Measurements from ENCODE around the gene CKLF. TPM values are rescaled to one million over a fixed set of nuclear protein-coding genes. Genes with fewer than 3 reads are reported as not detected.

The CKLF gene
- total and polyA plus RNA-seq, 2 experiments from 2014 or later, result 64.2 to 108 TPM

GRCh38 chr16:66548868-66549267 lies 3.5 kb upstream of the CKLF start:
- Histone ChIP-seq H3K4me3 (peak overlapping the region; percentile 77), H3F3A (ENCODE audit: insufficient read depth) (peaks cover 6% of the 10 kb centered on the region; the same call in 1 of the 2 replicates), H3K36me3 (ENCODE audit: low read depth) (no peaks in the 10 kb centered on the region), H3K4me2 (ENCODE audit: unreplicated experiment) (peak overlapping the region; percentile 91), H3K9me2 (ENCODE audit: insufficient read depth) (no peaks in the 10 kb centered on the region), H3K27me3 (replicated peaks; ENCODE audit: insufficient read depth) (no peaks in the 10 kb centered on the region), H3K79me2 (ENCODE audit: insufficient read depth) (peaks cover 13% of the 10 kb centered on the region), H4K20me1 (ENCODE audit: insufficient read depth) (no peaks in the 10 kb centered on the region), H3K9me3 (ENCODE audit: low read depth) (no peaks in the 10 kb centered on the region), H3K9ac (peak overlapping the region; percentile 88), H3K4me1 (ENCODE audit: insufficient read depth) (peaks cover 30% of the 10 kb centered on the region), H3K27ac (peak overlapping the region; percentile 74), H2AFZ (peak overlapping the region; percentile 97)
- no peak for TF ChIP-seq EZH2 (IDR thresholded peaks at IDR 0.05; ENCODE audit: insufficient read depth, poor library complexity, severe bottlenecking)
- TF ChIP-seq EZH2phosphoT487 (IDR thresholded peaks at IDR 0.05; ENCODE audit: insufficient read depth, low read depth), result no peak
- 24 to 32% methylated on average over 9 of the region's 9 CpGs for WGBS, 2 experiments (ENCODE audit: low coverage in 1 of 2, low lambda C conversion rate in 2 of 2, missing lambda C conversion rate in 2 of 2)
- in situ Hi-C loops (cut with MboI), result no loop called here
- no peak for DNase-seq

- TF ChIP-seq EZH2phosphoT487 (IDR thresholded peaks at IDR 0.05; ENCODE audit: insufficient read depth, low read depth) (no peak), EZH2 (IDR thresholded peaks at IDR 0.05; ENCODE audit: insufficient read depth, poor library complexity, severe bottlenecking) (no peak)
- Histone ChIP-seq H3K9me3 (ENCODE audit: low read depth) (no peaks in the 10 kb centered on the region), H2AFZ (peak within 1 kb of the TSS; percentile 97), H3K27me3 (replicated peaks; ENCODE audit: insufficient read depth) (no peaks in the 10 kb centered on the region), H3K4me2 (ENCODE audit: unreplicated experiment) (peak within 1 kb of the TSS; percentile 91), H3F3A (ENCODE audit: insufficient read depth) (peaks cover 6% of the 10 kb centered on the region; the same call in 1 of the 2 replicates), H3K79me2 (ENCODE audit: insufficient read depth) (peaks cover 19% of the 10 kb centered on the region), H3K4me3 (peak within 1 kb of the TSS; percentile 77), H3K36me3 (ENCODE audit: low read depth) (no peaks in the 10 kb centered on the region), H3K9me2 (ENCODE audit: insufficient read depth) (no peaks in the 10 kb centered on the region), H4K20me1 (ENCODE audit: insufficient read depth) (no peaks in the 10 kb centered on the region), H3K4me1 (ENCODE audit: insufficient read depth) (peaks cover 30% of the 10 kb centered on the region), H3K9ac (peak within 1 kb of the TSS; percentile 88), H3K27ac (peak within 1 kb of the TSS; percentile 74)
- peak; percentile 91 for DNase-seq
- 2 to 3% methylated on average over 77 to 80 of the region's 80 CpGs for WGBS, 2 experiments (ENCODE audit: low coverage in 1 of 2, low lambda C conversion rate in 2 of 2, missing lambda C conversion rate in 2 of 2)
- in situ Hi-C loops (cut with MboI), result no loop called here
Measured at GRCh38 chr16:66549284-66550131, 2.9 kb upstream of the CKLF start, which contains the start of gene TK2. TSS of gene TK2 (minus strand) at chr16:66550122. CDS start at chr16:66550061, 61 bp downstream.

- Histone ChIP-seq H3K9ac (no peak overlapping the region), H3K4me2 (ENCODE audit: unreplicated experiment) (peak overlapping the region; percentile 92), H3K27ac (peak overlapping the region; percentile 69), H4K20me1 (ENCODE audit: insufficient read depth) (no peaks in the 10 kb centered on the region), H3K4me1 (ENCODE audit: insufficient read depth) (peaks cover 30% of the 10 kb centered on the region), H3K9me3 (ENCODE audit: low read depth) (no peaks in the 10 kb centered on the region), H3K79me2 (ENCODE audit: insufficient read depth) (peaks cover 38% of the 10 kb centered on the region), H3K27me3 (replicated peaks; ENCODE audit: insufficient read depth) (no peaks in the 10 kb centered on the region), H3F3A (ENCODE audit: insufficient read depth) (peaks cover 6% of the 10 kb centered on the region; the same call in 1 of the 2 replicates), H3K4me3 (peak overlapping the region; percentile 78), H2AFZ (peak overlapping the region; percentile 97), H3K9me2 (ENCODE audit: insufficient read depth) (no peaks in the 10 kb centered on the region), H3K36me3 (ENCODE audit: low read depth) (no peaks in the 10 kb centered on the region)
- in situ Hi-C loops (cut with MboI), result no loop called here
- 30 to 36% methylated on average over 6 of the region's 6 CpGs for WGBS, 2 experiments (ENCODE audit: low coverage in 1 of 2, low lambda C conversion rate in 2 of 2, missing lambda C conversion rate in 2 of 2)
- peak; percentile 70 for DNase-seq
- TF ChIP-seq EZH2phosphoT487 (IDR thresholded peaks at IDR 0.05; ENCODE audit: insufficient read depth, low read depth), result no peak
- no peak for TF ChIP-seq EZH2 (IDR thresholded peaks at IDR 0.05; ENCODE audit: insufficient read depth, poor library complexity, severe bottlenecking)
Measured at GRCh38 chr16:66551348-66551759, 1.0 kb upstream of the CKLF start.

- TF ChIP-seq EZH2 (IDR thresholded peaks at IDR 0.05; ENCODE audit: insufficient read depth, poor library complexity, severe bottlenecking), result no peak
- no peak for TF ChIP-seq EZH2phosphoT487 (IDR thresholded peaks at IDR 0.05; ENCODE audit: insufficient read depth, low read depth)
- DNase-seq, result peak; percentile 26
- in situ Hi-C loops (cut with MboI), result no loop called here
- H3F3A ChIP-seq (ENCODE audit: insufficient read depth), result peaks cover 6% of the 10 kb centered on the region; the same call in 1 of the 2 replicates
- peak overlapping the region; percentile 69 for H3K27ac ChIP-seq
- peak overlapping the region; percentile 97 for H2AFZ ChIP-seq
- H3K4me3 ChIP-seq, result peak overlapping the region; percentile 78
- WGBS, 2 experiments (ENCODE audit: low coverage in 1 of 2, low lambda C conversion rate in 2 of 2, missing lambda C conversion rate in 2 of 2), result 7 to 9% methylated on average over 8 of the region's 8 CpGs
- H3K9me2 ChIP-seq (ENCODE audit: insufficient read depth), result no peaks in the 10 kb centered on the region
- peaks cover 42% of the 10 kb centered on the region for H3K79me2 ChIP-seq (ENCODE audit: insufficient read depth)
- no peaks in the 10 kb centered on the region for H3K36me3 ChIP-seq (ENCODE audit: low read depth)
- peaks cover 30% of the 10 kb centered on the region for H3K4me1 ChIP-seq (ENCODE audit: insufficient read depth)
- H3K9me3 ChIP-seq (ENCODE audit: low read depth), result no peaks in the 10 kb centered on the region
- H3K27me3 ChIP-seq (replicated peaks; ENCODE audit: insufficient read depth), result no peaks in the 10 kb centered on the region
- H4K20me1 ChIP-seq (ENCODE audit: insufficient read depth), result no peaks in the 10 kb centered on the region
- H3K4me2 ChIP-seq (ENCODE audit: unreplicated experiment), result peak overlapping the region; percentile 92
- peak overlapping the region; percentile 87 for H3K9ac ChIP-seq
Measured at GRCh38 chr16:66551788-66552285, 539 bp upstream of the CKLF start.
